Measurements from ENCODE around the gene GALNT1. TPM values are rescaled to one million over a fixed set of nuclear protein-coding genes. Genes with fewer than 3 reads are reported as not detected.

Gene GALNT1
- total RNA-seq, 1 donor from 2014 or later, result 77.4 TPM

DNA sequence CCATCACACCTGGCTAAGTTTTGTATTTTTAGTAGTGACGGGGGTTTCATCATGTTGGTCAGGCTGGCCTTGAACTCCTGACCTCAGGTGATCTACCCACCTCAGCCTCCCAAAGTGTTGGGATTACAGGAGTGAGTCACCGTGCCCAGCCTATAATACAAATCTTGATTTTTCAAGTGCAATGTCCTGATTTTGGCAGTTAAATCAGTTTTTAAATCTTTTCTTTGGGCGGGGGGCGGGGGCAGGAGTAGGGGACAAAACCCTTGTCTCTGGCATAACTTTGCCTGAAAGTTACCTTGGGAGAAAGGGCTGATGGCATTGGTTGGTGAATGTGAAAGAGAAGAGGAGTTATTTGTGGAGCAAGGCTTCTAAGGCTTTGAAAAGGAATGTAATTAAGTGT is 12.3 kb downstream of the GALNT1 start:
- no peak overlapping the region for H3K4me3 ChIP-seq (ENCODE audit: low read depth, low read length)
- no peaks in the 10 kb centered on the region for H3K27me3 ChIP-seq (ENCODE audit: control insufficient read depth, insufficient read depth, low read length)
- DNase-seq (ENCODE audit: low read depth) (no peak), FAIRE-seq (no peak)
- no peaks in the 10 kb centered on the region for H3K36me3 ChIP-seq (ENCODE audit: control insufficient read depth, insufficient read depth, low read length)
- TF ChIP-seq, protein P1, sequence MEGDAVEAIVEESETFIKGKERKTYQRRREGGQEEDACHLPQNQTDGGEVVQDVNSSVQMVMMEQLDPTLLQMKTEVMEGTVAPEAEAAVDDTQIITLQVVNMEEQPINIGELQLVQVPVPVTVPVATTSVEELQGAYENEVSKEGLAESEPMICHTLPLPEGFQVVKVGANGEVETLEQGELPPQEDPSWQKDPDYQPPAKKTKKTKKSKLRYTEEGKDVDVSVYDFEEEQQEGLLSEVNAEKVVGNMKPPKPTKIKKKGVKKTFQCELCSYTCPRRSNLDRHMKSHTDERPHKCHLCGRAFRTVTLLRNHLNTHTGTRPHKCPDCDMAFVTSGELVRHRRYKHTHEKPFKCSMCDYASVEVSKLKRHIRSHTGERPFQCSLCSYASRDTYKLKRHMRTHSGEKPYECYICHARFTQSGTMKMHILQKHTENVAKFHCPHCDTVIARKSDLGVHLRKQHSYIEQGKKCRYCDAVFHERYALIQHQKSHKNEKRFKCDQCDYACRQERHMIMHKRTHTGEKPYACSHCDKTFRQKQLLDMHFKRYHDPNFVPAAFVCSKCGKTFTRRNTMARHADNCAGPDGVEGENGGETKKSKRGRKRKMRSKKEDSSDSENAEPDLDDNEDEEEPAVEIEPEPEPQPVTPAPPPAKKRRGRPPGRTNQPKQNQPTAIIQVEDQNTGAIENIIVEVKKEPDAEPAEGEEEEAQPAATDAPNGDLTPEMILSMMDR (IDR thresholded peaks at IDR 0.05; ENCODE audit: insufficient read depth, low read length, severe bottlenecking), result no peak

DNA sequence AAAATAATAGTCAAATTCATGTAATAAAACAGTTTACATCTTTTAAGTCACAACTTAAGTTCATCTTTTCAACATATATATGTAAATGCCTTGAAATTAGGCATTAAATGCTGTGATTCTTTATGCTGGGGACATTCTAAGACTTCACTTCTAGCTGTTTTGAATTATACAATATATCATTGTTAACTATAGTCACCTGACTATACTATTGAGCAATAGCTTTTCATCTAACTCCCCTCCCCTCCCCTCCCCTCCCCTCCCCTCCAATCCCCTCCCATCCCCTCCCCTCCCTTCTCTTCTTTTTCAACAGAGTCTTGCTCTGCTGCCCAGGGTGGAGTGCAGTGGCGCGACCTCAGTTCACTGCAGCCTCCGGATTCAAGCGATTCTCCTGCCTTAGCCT is 16.2 kb downstream of the GALNT1 start:
- Histone ChIP-seq H3K4me3 (ENCODE audit: low read depth, low read length) (no peak overlapping the region), H3K27me3 (ENCODE audit: control insufficient read depth, insufficient read depth, low read length) (no peaks in the 10 kb centered on the region), H3K36me3 (ENCODE audit: control insufficient read depth, insufficient read depth, low read length) (no peaks in the 10 kb centered on the region)
- no peak for DNase-seq (ENCODE audit: low read depth)
- FAIRE-seq, result no peak
- TF ChIP-seq, protein P1 (IDR thresholded peaks at IDR 0.05; ENCODE audit: insufficient read depth, low read length, severe bottlenecking), result no peak

DNA sequence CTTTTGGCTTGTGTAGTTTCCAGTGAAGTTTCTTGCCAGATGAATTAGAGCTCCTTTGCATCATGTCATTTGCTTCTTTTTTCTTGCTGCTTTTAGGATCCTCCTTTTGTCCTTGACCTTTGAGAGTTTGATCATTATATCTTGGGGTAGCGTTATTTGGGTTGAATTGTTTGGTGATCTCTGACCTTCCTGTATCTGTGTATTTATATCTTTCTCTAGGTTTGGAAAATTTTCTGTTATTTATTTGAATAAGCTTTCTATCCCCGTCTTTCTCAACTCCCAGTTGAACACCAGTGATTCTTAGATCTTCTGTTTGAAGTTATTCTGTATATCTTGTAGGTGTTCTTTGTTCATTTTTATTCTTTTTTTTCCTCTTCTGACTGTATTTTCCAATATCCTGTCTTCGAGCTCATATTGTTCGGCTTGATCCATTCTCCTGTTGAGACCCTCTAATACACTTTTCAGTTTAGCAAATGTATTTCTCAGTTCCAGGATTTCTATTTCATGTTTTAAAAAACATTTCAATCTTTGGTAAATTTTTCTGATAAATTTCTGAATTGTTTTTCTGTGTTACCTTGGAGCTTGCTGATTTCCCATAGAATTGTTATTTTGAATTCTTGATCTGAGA is 20.8 kb downstream of the GALNT1 start:
- no peak for FAIRE-seq
- TF ChIP-seq, protein P1 (IDR thresholded peaks at IDR 0.05; ENCODE audit: insufficient read depth, low read length, severe bottlenecking), result no peak
- H3K36me3 ChIP-seq (ENCODE audit: control insufficient read depth, insufficient read depth, low read length), result no peaks in the 10 kb centered on the region

DNA sequence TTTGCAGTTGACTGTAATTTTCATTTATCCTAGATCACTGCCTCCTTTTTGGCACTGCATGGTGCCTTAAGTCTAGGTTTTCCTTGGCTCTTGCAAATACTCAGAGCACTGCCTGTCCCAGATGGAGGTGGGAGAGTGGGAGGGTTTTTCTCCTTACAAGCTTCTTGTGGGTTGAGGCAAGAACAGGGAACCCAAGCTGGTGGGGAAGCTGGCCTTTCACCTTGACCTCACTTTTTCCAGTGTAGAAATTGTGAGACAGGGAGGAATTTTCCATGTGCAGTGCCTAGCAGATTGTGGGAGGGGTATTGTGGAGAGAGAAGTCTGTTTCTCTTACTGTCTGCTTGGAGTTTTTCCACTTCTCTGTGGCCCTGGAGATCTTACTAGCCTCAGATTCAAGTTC is 21.5 kb downstream of the GALNT1 start:
- no peak for DNase-seq (ENCODE audit: low read depth)
- Histone ChIP-seq H3K4me3 (ENCODE audit: low read depth, low read length) (no peak overlapping the region), H3K36me3 (ENCODE audit: control insufficient read depth, insufficient read depth, low read length) (no peaks in the 10 kb centered on the region), H3K27me3 (ENCODE audit: control insufficient read depth, insufficient read depth, low read length) (no peaks in the 10 kb centered on the region)
- TF ChIP-seq, protein P1 (IDR thresholded peaks at IDR 0.05; ENCODE audit: insufficient read depth, low read length, severe bottlenecking), result no peak
- no peak for FAIRE-seq

More for the DNA sequence above, 20.8 kb downstream of the GALNT1 start:
- DNase-seq (ENCODE audit: low read depth), result no peak
- Histone ChIP-seq H3K27me3 (ENCODE audit: control insufficient read depth, insufficient read depth, low read length) (no peaks in the 10 kb centered on the region), H3K4me3 (ENCODE audit: low read depth, low read length) (no peak overlapping the region)

DNA sequence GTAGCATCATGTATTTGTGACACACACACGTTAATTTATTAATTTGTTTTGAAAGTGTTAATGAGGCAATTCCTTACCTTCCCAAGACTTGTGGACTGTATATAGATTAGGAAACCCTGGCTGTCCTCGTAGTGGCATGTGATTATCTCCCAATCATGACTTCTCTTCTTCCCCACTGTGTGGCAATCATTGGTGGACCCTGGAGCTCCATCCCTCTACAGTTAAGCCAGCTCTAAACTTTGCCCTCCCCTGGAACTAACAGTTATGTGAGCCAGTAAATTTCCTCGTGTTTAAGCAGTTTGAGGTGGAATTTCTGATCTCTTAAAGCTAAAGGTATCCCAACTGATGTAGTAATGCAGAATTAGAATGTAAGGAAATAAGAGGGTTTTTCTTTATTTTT is 22.0 kb downstream of the GALNT1 start:
- no peaks in the 10 kb centered on the region for H3K27me3 ChIP-seq (ENCODE audit: control insufficient read depth, insufficient read depth, low read length)
- TF ChIP-seq, protein P1 (IDR thresholded peaks at IDR 0.05; ENCODE audit: insufficient read depth, low read length, severe bottlenecking), result no peak
- no peak for FAIRE-seq
- no peaks in the 10 kb centered on the region for H3K36me3 ChIP-seq (ENCODE audit: control insufficient read depth, insufficient read depth, low read length)
- no peak overlapping the region for H3K4me3 ChIP-seq (ENCODE audit: low read depth, low read length)
- no peak for DNase-seq (ENCODE audit: low read depth)

DNA sequence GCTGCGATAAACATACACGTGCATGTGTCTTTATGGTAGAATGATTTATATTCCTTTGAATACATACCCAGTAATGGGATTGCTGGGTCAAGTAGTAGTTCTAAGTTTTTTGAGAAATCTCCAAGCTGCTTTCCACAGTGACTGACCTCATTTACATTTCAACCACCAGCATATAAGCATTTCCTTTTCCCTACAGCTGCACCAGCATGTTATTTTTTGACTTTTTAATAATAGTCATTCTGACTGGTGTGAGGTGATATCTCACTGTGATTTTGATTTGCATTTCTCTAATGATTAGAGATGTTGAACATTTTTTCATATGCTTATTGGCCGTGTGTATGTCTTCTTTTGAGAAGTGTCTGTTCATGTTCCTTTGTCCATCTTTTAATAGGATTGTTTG is 22.8 kb downstream of the GALNT1 start:
- no peaks in the 10 kb centered on the region for H3K27me3 ChIP-seq (ENCODE audit: control insufficient read depth, insufficient read depth, low read length)
- no peaks in the 10 kb centered on the region for H3K36me3 ChIP-seq (ENCODE audit: control insufficient read depth, insufficient read depth, low read length)
- H3K4me3 ChIP-seq (ENCODE audit: low read depth, low read length), result no peak overlapping the region
- no peak for FAIRE-seq
- no peak for DNase-seq (ENCODE audit: low read depth)
- TF ChIP-seq, protein P1 (IDR thresholded peaks at IDR 0.05; ENCODE audit: insufficient read depth, low read length, severe bottlenecking), result no peak
